Spinal cord (tissue), 10 donors: ENCODE measurements around the gene CCDC32. TPM values are rescaled to one million over a fixed set of nuclear protein-coding genes. Genes with fewer than 3 reads are reported as not detected.
A peak's percentile ranks its signal among the peaks of the same experiment; 100 is the strongest.

Experiments used
- DNase-seq, 6 donors: peaks; one replicate each; pipeline versions ENCODE4 v3.0.0 to v3.0.0-alpha.2; 2013 to 2015; ENCODE audit warnings: low spot score in 6 of 6, low read depth in 4 of 6
- H3K27ac ChIP-seq: one replicate; pipeline ENCODE4 v1.5.1; 2013; ENCODE audit warnings: low read depth, low read length, control low read depth
- H3K27me3 ChIP-seq: one replicate; pipeline ENCODE4 v1.6.1; 2013; ENCODE audit warnings: low read length; ENCODE audit not compliant: control insufficient read depth, insufficient read depth
- H3K36me3 ChIP-seq: one replicate; pipeline ENCODE4 v1.6.1; 2013; ENCODE audit warnings: low read length; ENCODE audit not compliant: control insufficient read depth, insufficient read depth
- H3K4me1 ChIP-seq: one replicate; pipeline ENCODE4 v1.6.1; 2013; ENCODE audit warnings: low read length; ENCODE audit not compliant: control insufficient read depth, insufficient read depth
- H3K4me3 ChIP-seq: one replicate; pipeline ENCODE4 v1.5.1; 2013; ENCODE audit warnings: low read depth, low read length, control low read depth
- H3K9me3 ChIP-seq: one replicate; pipeline ENCODE4 v1.6.1; 2013; ENCODE audit warnings: low read length; ENCODE audit not compliant: control insufficient read depth, insufficient read depth
- WGBS: methylation state at CpG from one replicate; pipeline ENCODE4 v1.1.5; 2013; ENCODE audit warnings: missing lambda C conversion rate; ENCODE audit not compliant: insufficient coverage; 5-methylcytosine and 5-hydroxymethylcytosine counted together
- polyA plus RNA-seq, 2 donors: library from polyadenylated mRNA; unstranded; fragments of 120-200 nt; gene quantifications; one replicate each; pipeline ENCODE4 v1.2.1, GENCODE V29; 2013; ENCODE audit not compliant: insufficient read length in 2 of 2
- total RNA-seq, 2 donors: library from RNA; depleted of rRNA in 1 of 2; stranded (reverse); fragments of 120-200 nt in 1 of 2; fragments of >200 nt in 1 of 2; gene quantifications; one replicate each; pipeline versions ENCODE4 v1.2.3 to v1.2.4, GENCODE V29; 2013 to 2014
- donor health status: healthy.

Gene CCDC32
- total and polyA plus RNA-seq, 4 donors = 19.7 to 31.6 (median 26.8) TPM

GRCh38 chr15:40575113-40575512, 10.3 kb upstream of the CCDC32 start:
- Histone ChIP-seq H3K9me3 (no peaks in the 10 kb centered on the region), H3K27ac (no peak overlapping the region), H3K27me3 (no peaks in the 10 kb centered on the region), H3K36me3 (peaks cover 19% of the 10 kb centered on the region), H3K4me3 (no peak overlapping the region), H3K4me1 (peaks cover under 1% of the 10 kb centered on the region)
- DNase-seq = no peak

GRCh38 chr15:40569129-40569953, 4.5 kb upstream of the CCDC32 start, which contains the start of gene RPUSD2:
TSS of gene RPUSD2 (plus strand) at chr15:40569299. CDS start at chr15:40569338, 39 bp downstream.
- Histone ChIP-seq H3K4me3 (peak within 1 kb of the TSS; percentile 92), H3K4me1 (peaks cover 9% of the 10 kb centered on the region), H3K27me3 (no peaks in the 10 kb centered on the region), H3K36me3 (peaks cover 19% of the 10 kb centered on the region), H3K27ac (peak within 1 kb of the TSS; percentile 90), H3K9me3 (no peaks in the 10 kb centered on the region)
- peak; percentile 89 to 98 (median 92) for DNase-seq
- WGBS = under 1% methylated on average over 59 of the region's 62 CpGs

GRCh38 chr15:40567111-40567510, 2.3 kb upstream of the CCDC32 start:
- WGBS = 44% methylated on average over 6 of the region's 7 CpGs
- Histone ChIP-seq H3K27ac (no peak overlapping the region), H3K27me3 (no peaks in the 10 kb centered on the region), H3K4me3 (no peak overlapping the region), H3K36me3 (peaks cover 5% of the 10 kb centered on the region), H3K9me3 (no peaks in the 10 kb centered on the region), H3K4me1 (peaks cover 22% of the 10 kb centered on the region)
- DNase-seq = no peak

GRCh38 chr15:40565333-40566238, 744 bp upstream of the CCDC32 start:
- Histone ChIP-seq H3K4me3 (peak overlapping the region; percentile 98), H3K27me3 (no peaks in the 10 kb centered on the region), H3K36me3 (no peaks in the 10 kb centered on the region), H3K27ac (peak overlapping the region; percentile 97), H3K4me1 (peaks cover 22% of the 10 kb centered on the region), H3K9me3 (no peaks in the 10 kb centered on the region)
- 63% methylated on average over 12 of the region's 20 CpGs for WGBS
- DNase-seq = no peak

GRCh38 chr15:40563426-40563825, 1.4 kb downstream of the CCDC32 start:
- Histone ChIP-seq H3K9me3 (no peaks in the 10 kb centered on the region), H3K27ac (no peak overlapping the region), H3K4me1 (peaks cover 16% of the 10 kb centered on the region), H3K36me3 (peaks cover 4% of the 10 kb centered on the region), H3K4me3 (no peak overlapping the region), H3K27me3 (no peaks in the 10 kb centered on the region)
- no peak for DNase-seq

GRCh38 chr15:40562691-40563090, 2.2 kb downstream of the CCDC32 start:
- Histone ChIP-seq H3K27me3 (no peaks in the 10 kb centered on the region), H3K4me1 (peaks cover 16% of the 10 kb centered on the region), H3K4me3 (no peak overlapping the region), H3K36me3 (peaks cover 4% of the 10 kb centered on the region), H3K27ac (no peak overlapping the region), H3K9me3 (no peaks in the 10 kb centered on the region)
- DNase-seq = no peak
- WGBS = 75% methylated on average over 1 of the region's 2 CpGs

GRCh38 chr15:40558952-40559742, 5.7 kb downstream of the CCDC32 start:
- 96% methylated on average over 5 of the region's 6 CpGs for WGBS

GRCh38 chr15:40555876-40556275, 9.0 kb downstream of the CCDC32 start:
- Histone ChIP-seq H3K36me3 (peaks cover 24% of the 10 kb centered on the region), H3K27me3 (no peaks in the 10 kb centered on the region), H3K9me3 (no peaks in the 10 kb centered on the region), H3K4me1 (peaks cover 8% of the 10 kb centered on the region), H3K4me3 (no peak overlapping the region), H3K27ac (no peak overlapping the region)
- no peak for DNase-seq
- WGBS = 100% methylated on average over 2 of the region's 2 CpGs

More at GRCh38 chr15:40558952-40559742, 5.7 kb downstream of the CCDC32 start:
- no peaks in the 10 kb centered on the region for H3K27me3 ChIP-seq
- peaks cover 13% of the 10 kb centered on the region for H3K4me1 ChIP-seq
- peaks cover 9% of the 10 kb centered on the region for H3K36me3 ChIP-seq
- no peak for DNase-seq
- H3K27ac ChIP-seq = no peak overlapping the region
- H3K9me3 ChIP-seq = no peaks in the 10 kb centered on the region
- no peak overlapping the region for H3K4me3 ChIP-seq

- peaks cover 29% of the 10 kb centered on the region for H3K36me3 ChIP-seq
- H3K4me3 ChIP-seq = no peak overlapping the region
- no peaks in the 10 kb centered on the region for H3K9me3 ChIP-seq
- peaks cover 8% of the 10 kb centered on the region for H3K4me1 ChIP-seq
- 32% methylated on average over 2 of the region's 4 CpGs for WGBS
- H3K27ac ChIP-seq = no peak overlapping the region
- no peaks in the 10 kb centered on the region for H3K27me3 ChIP-seq
- DNase-seq = peak in 2 of 6 donors; percentile 29 to 70
Observed at GRCh38 chr15:40554161-40554525, 10.7 kb downstream of the CCDC32 start.
